ENCODE measurements around the gene TXNDC2.

The TXNDC2 gene

DNA sequence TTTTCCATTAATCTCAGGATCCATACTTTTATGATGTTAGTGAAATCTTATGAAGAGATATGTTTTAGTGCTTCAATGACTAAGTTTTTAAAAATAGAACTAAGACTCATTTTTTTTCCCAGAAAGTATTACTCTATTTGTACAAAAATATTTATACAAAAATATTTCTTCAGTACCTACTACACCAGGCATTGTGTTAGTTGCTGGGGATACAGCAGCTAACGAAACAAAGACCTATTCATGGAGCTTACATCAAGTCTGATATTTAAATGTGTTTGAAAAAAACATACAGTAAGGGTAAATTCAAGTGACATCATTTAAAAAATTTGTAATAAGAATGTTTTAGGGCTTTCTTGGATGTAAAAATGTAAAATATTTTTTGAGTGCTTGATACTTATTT, 39.6 kb downstream of the TXNDC2 start:
- TF ChIP-seq, protein P1, sequence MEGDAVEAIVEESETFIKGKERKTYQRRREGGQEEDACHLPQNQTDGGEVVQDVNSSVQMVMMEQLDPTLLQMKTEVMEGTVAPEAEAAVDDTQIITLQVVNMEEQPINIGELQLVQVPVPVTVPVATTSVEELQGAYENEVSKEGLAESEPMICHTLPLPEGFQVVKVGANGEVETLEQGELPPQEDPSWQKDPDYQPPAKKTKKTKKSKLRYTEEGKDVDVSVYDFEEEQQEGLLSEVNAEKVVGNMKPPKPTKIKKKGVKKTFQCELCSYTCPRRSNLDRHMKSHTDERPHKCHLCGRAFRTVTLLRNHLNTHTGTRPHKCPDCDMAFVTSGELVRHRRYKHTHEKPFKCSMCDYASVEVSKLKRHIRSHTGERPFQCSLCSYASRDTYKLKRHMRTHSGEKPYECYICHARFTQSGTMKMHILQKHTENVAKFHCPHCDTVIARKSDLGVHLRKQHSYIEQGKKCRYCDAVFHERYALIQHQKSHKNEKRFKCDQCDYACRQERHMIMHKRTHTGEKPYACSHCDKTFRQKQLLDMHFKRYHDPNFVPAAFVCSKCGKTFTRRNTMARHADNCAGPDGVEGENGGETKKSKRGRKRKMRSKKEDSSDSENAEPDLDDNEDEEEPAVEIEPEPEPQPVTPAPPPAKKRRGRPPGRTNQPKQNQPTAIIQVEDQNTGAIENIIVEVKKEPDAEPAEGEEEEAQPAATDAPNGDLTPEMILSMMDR (IDR thresholded peaks at IDR 0.05; ENCODE audit: low read depth, low read length) = no peak
- Histone ChIP-seq H3K9me3 (ENCODE audit: severe bottlenecking) (no peaks in the 10 kb centered on the region), H3K27me3 (ENCODE audit: insufficient read depth, low read depth, severe bottlenecking) (no peaks in the 10 kb centered on the region), H3K36me3 (no peaks in the 10 kb centered on the region), H3K27ac (no peak overlapping the region), H3K4me3 (ENCODE audit: low read depth, low read length) (no peak overlapping the region)
- DNase-seq = no peak

DNA sequence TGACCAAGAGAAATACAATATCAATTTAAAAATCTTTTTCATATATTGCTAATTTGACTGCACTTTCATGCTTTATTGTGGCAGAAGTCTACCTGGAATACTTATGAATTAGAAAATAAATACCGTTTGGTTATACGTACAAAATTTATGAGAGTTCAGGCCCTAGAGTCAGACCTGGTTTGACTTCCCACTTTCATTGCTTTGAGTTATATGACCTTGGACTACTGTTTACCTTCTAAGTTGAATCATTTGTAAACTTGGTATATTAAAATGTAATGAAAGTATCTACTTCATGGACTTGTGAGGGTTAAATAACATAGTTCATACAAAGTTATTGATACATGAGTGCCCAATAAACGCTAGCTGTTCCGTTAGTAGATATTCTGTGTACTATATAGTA, 40.0 kb downstream of the TXNDC2 start:
- Histone ChIP-seq H3K27me3 (ENCODE audit: insufficient read depth, low read depth, severe bottlenecking) (no peaks in the 10 kb centered on the region), H3K4me3 (ENCODE audit: low read depth, low read length) (no peak overlapping the region), H3K9me3 (ENCODE audit: severe bottlenecking) (no peaks in the 10 kb centered on the region), H3K36me3 (no peaks in the 10 kb centered on the region), H3K27ac (no peak overlapping the region)
- DNase-seq = no peak
- TF ChIP-seq, protein P1 (IDR thresholded peaks at IDR 0.05; ENCODE audit: low read depth, low read length) = no peak

DNA sequence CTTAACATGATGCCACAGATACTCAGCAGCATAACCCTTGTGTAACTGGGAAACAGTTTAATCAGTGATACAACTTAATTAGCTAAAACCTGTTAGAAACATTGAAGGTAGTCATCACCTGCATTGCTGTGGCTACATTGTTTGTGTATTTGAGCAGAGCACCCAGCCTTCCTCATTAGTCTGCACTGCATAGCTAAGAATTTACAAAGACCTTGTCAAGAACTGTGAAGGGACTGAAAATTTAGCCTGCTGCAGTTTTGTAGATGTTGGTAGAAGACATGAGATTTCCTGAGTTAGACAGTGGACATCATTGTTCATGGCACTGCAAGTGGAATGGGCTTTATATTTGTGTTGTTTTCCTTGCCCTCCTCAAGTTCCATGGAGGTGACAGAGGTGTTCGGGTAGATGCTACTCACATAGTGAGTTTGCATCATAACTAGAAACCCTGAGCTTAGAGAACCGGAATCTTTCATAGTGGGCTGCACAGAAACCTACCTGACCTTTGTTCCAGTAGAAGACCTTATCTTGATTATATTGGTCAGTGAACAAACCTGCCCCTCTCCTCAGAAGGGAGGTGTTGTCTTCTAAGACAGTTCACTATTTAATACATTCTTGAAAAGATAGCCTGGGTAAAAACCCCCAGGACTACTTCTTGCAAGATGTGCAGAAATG, 40.6 kb downstream of the TXNDC2 start:
- TF ChIP-seq, protein P1 (IDR thresholded peaks at IDR 0.05; ENCODE audit: low read depth, low read length) = no peak
- no peak overlapping the region for H3K4me3 ChIP-seq (ENCODE audit: low read depth, low read length)
- no peaks in the 10 kb centered on the region for H3K27me3 ChIP-seq (ENCODE audit: insufficient read depth, low read depth, severe bottlenecking)
- H3K36me3 ChIP-seq = no peaks in the 10 kb centered on the region
- no peak overlapping the region for H3K27ac ChIP-seq
- no peak for DNase-seq
- no peaks in the 10 kb centered on the region for H3K9me3 ChIP-seq (ENCODE audit: severe bottlenecking)

DNA sequence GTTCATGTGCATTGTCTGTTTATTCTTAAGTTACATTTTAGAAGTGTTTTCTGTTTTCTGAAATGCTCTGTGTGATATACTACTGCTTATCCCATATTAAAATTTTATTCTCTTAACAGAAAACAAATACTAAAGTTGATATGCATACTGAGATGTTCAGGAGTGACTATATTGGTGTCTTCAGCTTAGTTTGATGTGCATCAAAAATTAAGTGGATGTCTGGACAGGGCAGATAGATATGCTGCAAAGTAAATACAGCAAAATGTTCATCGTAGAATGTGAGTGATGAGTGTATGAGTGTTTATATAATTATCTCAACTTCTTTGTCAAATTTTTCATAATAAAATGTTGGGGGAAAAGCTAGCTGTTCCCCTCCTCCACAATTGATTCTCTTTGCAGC, 41.2 kb downstream of the TXNDC2 start:
- Histone ChIP-seq H3K27ac (no peak overlapping the region), H3K27me3 (ENCODE audit: insufficient read depth, low read depth, severe bottlenecking) (no peaks in the 10 kb centered on the region), H3K9me3 (ENCODE audit: severe bottlenecking) (no peaks in the 10 kb centered on the region), H3K4me3 (ENCODE audit: low read depth, low read length) (no peak overlapping the region), H3K36me3 (no peaks in the 10 kb centered on the region)
- DNase-seq = no peak
- TF ChIP-seq, protein P1 (IDR thresholded peaks at IDR 0.05; ENCODE audit: low read depth, low read length) = no peak

DNA sequence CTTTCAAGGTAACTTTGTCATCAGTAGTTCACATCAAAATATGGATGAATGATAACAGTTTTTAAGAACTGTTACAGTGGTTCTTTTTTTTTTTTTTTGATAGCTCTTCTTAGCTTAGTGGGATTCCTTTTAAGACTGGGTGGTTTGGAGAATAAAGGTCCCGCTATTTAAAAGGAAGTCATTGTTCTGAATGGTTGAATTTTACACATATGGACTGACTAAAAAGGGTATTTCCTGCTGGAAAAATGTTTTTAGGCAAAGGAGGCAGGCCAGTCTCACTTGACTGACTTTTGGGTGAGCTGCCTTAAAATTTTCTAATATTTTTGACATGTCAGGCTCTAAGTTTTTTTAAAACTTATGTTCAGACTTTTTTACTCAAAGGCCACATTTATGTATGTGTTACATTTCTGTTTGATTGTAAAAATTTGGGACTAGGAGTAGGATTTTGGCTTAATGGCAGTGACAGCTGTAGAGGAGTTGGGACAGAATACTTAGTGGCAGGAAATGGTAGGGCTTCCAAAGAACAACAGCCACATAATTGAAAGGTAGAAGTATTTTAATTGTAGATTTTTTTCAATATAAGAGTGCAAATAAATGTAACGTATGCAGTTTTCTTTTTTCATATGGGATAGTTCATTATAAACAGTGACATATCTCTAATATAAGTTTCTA, 41.8 kb downstream of the TXNDC2 start:
- Histone ChIP-seq H3K9me3 (ENCODE audit: severe bottlenecking) (no peaks in the 10 kb centered on the region), H3K27ac (no peak overlapping the region), H3K4me3 (ENCODE audit: low read depth, low read length) (no peak overlapping the region), H3K27me3 (ENCODE audit: insufficient read depth, low read depth, severe bottlenecking) (no peaks in the 10 kb centered on the region), H3K36me3 (peaks cover 2% of the 10 kb centered on the region)
- DNase-seq = no peak
- TF ChIP-seq, protein P1 (IDR thresholded peaks at IDR 0.05; ENCODE audit: low read depth, low read length) = no peak
